GM19463 (cell line): ENCODE results near the gene KIRREL3.
"Not testable (repeated sequence)": the region's sequence is repeated elsewhere in the genome, so short reads cannot be mapped to it uniquely, and the experiment has no call there.

Experiments
- ATAC-seq: cut with Tn5 transposase; IDR thresholded peaks from one replicate; pipeline ENCODE4 v1.9.1; 2021; ENCODE audit warnings: mild to moderate bottlenecking, moderate library complexity; ENCODE audit not compliant: unreplicated experiment

The KIRREL3 gene

DNA sequence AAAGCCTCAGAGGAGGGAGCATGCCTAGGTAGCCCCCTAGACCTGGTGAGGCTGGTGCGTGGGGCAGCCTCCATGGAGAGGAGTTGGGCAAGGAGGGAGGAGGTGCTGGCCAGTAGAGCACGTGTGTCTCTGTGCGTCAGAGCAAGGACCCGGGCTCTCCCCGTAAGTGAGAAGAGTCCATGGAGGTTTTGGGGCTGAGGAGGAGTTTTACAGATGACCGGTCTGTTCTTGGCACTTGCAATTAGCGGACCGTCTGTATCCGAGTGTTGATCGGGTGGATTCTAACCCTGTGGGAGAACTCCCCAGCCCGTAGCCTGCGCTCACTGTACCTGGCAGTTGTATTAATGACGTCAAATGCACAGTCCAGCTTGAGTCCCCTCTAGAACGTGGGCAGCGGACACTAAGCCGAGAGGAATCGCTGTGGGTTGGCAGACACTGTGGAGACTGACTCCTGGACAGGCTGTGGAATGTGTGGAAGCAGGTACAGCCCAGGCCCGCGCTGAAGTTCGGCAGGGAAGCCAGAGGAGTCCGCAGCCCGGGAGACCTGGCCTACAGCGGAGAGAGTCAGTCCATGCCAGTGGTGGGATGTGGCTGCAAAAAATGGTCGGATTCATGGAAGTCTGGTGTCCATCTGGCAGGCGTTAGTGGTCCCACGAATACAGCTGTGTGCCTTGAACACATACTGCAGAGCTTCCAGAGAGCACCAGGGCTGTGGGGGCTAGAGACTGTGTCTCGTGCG lies 625.8 kb downstream of the KIRREL3 start:
- not testable (repeated sequence) for ATAC-seq

GRCh38 chr11:126373389-126374066 lies 627.0 kb downstream of the KIRREL3 start:
- ATAC-seq: not testable (repeated sequence)
